Measurements from ENCODE around the gene CDC6.

Gene CDC6, protein sequence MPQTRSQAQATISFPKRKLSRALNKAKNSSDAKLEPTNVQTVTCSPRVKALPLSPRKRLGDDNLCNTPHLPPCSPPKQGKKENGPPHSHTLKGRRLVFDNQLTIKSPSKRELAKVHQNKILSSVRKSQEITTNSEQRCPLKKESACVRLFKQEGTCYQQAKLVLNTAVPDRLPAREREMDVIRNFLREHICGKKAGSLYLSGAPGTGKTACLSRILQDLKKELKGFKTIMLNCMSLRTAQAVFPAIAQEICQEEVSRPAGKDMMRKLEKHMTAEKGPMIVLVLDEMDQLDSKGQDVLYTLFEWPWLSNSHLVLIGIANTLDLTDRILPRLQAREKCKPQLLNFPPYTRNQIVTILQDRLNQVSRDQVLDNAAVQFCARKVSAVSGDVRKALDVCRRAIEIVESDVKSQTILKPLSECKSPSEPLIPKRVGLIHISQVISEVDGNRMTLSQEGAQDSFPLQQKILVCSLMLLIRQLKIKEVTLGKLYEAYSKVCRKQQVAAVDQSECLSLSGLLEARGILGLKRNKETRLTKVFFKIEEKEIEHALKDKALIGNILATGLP

DNA sequence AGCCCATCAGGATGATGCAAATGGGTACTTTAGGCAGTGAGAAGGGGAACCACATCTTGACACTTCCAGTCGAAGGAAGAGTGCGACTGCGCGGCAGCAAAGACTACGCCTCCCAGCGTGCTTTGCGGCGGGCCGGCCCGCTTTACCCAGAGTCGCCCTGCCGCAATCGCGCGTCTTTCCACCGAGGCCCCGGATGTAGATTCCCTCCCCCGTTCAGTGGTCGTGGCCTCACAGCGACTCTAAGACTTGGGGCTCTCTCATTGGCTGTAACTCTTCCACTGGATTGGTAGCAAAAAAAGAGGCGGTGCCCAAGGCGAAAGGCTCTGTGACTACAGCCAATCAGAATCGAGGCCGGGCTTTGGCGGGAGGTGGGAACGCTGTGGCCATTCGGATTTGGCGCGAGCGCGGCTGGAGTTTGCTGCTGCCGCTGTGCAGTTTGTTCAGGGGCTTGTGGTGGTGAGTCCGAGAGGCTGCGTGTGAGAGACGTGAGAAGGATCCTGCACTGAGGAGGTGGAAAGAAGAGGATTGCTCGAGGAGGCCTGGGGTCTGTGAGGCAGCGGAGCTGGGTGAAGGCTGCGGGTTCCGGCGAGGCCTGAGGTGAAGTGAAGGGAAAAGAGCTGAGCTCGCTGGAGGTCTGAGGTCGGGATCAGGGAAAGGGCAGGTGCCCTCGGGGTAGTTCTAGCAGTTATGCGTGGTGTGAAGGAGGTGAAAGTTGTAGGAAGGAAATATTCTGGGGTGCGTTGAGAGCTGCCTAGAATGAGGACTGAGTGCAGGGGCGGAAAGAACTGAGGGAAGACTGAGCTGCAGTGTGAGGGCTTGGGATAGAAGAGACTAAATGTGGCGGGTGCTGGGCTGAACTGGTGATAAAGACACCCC is at the start of gene CDC6:
CDC6 (plus strand) TSS at position 386 of the 876 bp plus-strand sequence. CDS start 1,542 bp downstream, outside the sequence.
- DNase-seq: peak; percentile 54

DNA sequence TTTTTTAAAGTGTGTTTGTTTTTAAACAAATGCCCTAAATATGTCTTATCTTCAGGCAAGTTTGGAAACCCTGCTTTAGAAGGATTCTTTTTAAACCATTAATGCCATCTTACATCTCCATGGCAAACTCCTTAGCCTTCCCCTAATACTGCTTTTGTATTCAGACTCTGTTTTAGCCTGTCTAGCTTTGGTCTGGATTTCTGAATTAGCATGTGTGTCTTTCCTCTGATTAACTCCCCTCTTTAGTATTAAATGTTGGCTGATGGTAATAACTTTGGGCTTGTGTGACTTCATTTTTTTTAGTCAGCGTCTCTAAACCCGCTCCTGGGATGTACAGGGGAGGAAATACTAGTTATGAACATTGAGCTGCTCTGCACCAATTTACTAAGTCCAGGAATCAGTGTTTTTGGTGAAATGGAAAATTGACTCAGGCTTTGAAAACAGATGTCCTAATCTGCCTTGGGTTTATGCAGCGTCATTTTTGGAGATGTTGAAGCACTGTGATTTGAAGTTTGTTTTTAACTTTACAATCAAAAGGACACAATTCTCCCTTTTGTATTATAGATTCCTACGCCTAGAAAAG is 46.3 kb upstream of the CDC6 start:
- no peak for DNase-seq

DNA sequence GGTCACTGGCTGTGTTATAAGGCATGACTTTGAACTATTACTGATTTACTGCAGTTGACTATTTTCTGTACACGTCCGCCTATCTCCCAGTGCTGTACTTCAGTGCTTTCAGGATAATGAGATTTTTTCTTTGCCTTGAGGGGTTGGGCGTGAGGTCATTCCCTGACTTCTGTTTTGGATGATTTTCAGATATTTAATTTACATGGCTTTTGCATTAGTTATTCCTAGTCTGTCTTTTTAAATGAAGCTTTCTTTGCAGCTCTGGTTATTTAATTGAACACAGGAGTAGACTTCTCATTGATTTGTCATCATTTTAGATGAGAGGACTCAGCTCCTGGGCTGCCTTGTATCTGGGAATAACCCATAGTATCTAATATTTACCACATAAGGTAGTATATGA is 44.9 kb upstream of the CDC6 start:
- DNase-seq: no peak

DNA sequence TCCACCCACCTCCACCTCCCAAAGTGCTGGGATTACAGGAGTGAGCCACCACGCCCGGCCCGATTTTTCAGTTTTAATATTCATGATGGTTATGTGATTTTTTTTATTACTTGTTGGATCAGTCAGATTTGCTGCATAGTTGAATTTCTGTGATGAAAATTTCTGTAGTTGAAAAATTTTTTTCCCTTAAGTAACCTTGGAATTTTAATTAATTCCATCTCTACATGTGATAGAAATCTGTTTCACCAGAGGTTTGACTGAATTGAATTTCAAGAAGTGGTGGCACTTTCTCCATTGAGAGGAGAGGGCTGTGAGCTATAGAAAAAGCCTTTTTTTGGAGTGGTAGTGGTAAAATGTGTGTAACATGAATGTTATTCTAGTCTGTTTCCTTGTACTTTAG is 43.9 kb upstream of the CDC6 start:
- DNase-seq: no peak

DNA sequence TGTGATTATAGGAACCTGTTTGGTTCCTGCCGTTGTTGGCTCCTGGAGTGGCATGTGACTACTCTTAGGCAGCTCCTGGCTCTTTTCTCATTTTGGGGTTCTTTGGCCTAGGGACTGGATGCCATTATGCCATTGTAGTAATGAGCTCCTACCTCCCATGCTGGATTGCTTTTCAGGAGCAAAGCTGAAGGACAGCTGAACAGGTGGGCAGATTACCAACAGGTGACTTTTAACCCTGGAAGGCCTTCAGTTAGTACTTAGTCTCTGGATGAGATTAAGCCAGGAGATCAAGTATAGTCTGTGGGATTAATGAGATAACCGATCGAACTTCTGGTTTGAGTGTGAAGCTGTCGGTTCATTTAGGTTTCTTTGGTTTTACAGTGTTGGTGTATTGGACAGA is 43.4 kb upstream of the CDC6 start:
- DNase-seq: no peak

DNA sequence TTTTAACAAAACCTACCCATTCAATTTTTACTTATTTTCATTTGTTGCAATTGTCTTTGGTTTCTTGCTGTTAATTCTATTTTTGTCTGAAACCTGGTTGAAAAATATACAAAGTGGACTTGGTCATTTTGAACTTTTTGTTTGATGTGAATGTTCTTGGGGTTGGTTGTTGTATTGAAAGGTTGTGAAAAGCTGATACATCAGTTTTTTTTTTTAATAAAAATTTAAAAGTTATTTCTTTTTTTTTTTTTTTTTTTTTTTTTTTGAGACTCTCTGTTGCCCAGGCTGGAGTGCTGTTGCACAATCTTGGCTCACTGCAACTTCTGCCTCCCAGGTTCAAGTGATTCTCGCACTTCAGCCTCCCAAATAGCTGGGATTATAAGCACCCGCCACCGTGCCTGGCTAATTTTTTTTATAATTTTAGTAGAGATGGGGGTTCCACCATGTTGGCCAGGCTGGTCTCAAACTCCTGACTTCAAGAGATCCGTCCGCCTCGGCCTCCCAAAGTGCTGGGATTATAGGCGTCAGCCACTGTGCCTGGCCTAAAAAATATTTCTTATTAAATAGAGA is 39.7 kb upstream of the CDC6 start:
- no peak for DNase-seq

DNA sequence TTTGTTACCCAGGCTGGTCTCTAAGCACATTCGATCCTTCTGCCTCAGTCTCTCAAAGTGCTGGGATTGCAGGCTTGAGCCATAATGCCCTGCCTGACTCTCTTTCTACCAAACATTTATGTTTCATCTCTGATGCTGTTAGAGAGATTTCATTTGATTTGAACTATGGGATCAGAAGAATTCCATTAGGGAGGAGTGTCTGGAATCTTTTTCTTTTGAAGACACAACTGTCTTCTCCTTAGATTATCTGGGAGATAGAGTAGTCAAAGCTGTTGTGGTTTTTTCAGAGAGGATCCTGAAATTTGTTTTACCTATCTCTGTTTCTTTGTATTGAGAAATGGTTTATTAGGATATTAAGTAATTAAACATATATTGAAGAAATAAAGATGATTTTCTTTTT is 39.2 kb upstream of the CDC6 start:
- DNase-seq: no peak

DNA sequence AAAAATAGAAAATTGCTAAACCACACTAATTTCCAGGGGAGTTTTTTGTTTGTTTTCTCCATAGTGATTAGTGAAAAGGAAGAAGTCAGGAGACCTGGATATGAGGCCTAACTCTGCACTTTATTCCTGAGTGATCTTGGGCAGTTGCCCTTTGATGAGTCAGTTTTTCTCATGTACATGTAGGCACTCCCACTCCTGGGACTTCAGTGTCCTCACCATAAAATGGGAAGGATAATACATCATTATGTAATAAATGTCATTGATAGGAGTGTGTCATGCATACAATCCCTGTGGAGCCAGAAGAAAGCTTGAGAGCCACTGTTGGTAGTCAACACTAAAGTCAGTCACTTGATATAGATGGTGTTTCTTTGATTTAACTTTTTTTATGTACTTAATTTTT is 36.1 kb upstream of the CDC6 start:
- no peak for DNase-seq

DNA sequence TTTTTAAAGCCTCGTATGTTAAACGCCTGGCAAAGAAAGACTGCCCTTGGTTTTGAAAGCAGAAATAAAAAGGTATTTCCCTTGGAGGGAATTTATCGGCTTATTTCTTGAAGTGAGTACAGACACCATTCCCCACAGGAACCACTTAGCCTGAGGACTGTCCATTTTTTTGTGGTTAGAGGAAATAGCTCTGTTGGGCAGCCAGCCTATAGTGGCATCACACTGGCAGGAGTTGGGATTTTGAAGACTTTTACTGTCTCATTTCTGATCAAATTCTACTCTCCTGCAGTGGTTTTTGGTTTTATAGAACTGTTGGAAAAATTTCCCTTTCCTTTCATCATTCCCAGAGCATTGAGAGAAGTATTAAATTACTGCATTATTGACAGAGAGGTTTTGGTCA is 34.1 kb upstream of the CDC6 start:
- no peak for DNase-seq

DNA sequence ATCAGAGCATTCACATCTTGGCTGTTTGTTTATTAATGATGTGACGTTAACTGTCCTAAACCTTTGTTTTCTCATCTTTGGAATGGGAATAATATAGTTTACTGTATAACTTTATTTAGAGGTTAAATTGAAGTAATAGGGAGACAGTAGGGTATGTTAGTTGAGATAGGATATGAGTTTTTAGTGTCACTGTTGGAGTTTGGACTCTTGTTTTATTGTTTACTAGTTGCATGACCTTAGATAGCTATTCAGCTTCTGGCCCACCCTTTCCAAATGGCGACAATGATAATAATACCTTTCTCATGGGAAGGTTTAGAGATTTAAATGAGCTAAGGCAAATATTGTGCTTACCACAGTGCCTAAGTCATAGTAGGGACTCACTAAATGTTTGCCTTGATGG is 28.2 kb upstream of the CDC6 start:
- DNase-seq: no peak

DNA sequence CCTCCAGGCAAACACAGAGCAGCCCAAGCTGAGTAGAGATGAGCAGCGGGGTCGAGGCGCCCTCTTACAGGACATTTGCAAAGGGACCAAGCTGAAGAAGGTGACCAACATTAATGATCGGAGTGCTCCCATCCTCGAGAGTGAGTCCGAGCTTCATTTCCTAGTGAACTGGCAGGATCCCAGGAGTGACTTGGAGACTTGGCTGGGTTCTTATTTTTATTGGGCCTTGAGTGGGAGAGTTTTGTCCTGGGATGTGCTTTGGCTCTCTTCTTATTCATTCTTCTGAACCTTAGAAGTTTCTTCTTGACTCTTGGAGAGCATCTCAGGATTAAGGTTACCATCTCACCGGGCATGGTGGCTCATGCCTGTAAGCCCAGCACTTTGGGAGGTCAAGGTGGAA is 27.2 kb upstream of the CDC6 start:
- DNase-seq: no peak

DNA sequence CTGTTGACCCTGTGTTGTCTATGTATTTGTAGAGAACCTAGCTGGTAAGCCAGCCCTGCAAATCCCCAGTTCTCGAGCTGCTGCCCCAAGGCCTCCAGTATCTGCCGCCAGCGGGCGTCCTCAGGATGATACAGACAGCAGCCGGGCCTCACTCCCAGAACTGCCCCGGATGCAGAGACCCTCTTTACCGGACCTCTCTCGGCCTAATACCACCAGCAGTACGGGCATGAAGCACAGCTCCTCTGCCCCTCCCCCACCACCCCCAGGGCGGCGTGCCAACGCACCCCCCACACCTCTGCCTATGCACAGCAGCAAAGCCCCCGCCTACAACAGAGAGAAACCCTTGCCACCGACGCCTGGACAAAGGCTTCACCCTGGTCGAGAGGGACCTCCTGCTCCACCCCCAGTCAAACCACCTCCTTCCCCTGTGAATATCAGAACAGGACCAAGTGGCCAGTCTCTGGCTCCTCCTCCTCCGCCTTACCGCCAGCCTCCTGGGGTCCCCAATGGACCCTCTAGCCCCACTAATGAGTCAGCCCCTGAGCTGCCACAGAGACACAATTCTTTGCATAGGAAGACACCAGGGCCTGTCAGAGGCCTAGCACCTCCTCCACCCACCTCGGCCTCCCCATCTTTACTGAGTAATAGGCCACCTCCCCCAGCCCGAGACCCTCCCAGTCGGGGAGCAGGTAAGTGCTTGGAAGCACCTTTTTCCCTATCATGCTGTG is 23.1 kb upstream of the CDC6 start:
- DNase-seq: no peak

DNA sequence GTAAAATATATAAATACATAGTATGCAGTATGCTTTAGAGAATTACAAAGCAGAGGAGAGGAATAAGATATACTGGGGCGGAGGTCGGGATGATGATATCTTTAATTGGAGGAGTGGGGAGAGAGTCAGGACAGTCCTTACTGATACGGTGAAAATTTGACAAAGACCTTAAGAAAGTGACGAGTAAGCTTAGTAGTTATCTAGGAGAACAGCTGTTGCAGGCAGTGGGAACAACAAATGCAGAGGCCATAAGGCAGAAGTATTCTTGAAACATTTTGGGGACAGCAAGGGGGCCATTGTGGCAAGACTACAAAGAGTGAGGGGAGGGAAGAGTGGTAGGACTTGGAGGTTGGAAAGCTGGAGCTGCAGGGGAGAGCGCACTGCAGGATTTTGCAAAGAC is 22.3 kb upstream of the CDC6 start:
- DNase-seq: no peak

DNA sequence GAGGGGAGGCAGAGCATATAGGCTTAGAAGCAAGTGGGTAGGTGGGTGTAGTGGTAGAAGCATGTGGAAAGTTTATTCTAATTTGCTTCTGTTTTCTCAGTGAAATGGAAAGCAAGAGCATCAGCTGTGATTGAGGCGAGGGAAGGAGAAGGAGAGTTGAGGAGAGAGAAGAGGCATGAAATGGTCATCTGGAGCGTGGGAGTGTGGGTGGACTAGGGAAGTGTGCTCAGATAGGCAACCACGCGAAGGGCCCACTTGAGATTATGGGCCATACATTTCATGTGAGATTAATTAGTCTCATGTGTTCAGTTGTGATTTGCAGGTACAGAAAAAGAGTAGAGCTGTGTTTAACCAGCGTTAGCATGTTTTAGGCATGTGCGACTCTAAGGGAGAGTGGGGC is 20.8 kb upstream of the CDC6 start:
- no peak for DNase-seq

DNA sequence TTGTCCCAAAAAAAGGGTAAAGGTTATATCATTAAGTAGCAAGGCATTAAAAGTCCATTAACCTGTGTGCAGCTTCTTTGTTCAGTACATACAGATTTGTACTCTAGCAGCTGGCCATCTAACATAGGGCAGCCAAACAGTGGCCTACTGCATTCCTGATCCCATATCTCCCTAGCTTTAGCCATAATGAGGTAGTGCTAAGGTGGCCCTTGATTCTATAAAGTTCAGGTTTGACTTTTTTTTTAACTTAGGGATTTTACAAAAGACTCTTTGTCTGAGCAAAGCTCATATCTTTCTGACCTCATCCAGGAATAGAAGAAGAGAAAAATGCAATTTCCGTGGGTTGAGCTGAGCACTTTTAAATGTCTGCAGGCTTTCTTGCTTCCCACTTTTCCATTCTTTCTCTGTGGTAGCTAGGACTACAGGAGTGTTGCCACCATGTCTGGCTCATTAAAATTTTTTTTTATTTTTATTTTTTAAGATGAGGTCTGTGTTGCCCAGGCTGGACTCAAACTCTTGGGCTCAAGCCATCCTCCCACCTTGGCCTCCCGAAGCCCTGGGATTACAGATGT is 19.5 kb upstream of the CDC6 start:
- no peak for DNase-seq

DNA sequence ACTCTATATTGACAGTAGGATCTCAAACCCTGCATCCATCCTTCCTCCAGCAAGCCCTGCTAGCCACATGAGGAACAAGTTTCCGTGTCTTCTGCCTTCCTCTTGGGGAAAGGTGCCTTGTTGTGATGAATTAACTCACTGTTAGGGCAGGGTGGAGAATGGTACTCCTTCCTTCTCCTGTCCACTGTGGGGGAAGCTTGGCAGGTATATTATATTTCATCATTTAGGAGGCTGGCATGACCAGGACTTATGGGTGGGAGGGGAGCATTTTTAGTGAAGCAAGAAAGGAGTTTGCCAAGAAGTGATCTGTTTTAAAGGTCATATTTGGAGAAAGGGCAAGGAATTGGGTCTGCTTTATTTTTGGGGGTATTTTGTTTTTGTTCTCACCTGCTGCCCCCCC is 9.3 kb upstream of the CDC6 start:
- no peak for DNase-seq

DNA sequence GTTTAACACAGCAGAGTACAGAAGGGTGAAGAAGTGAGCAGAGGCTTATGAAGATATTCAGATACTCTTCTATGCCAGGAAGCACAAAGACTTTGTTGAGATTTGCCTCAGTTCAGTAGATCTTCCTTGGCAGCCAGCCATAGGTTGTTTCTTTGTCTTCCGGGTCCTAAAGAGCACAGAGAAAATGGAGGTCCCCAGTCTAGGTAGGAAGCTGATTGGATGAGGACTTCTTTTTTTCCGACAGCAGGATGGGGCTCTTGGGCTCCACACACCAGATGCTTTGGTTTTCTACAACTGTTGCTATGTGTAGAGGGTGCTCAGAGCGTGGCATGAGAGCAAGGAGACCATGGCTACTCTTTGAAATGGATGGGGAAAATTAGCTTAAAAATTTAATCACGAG is 8.3 kb upstream of the CDC6 start:
- DNase-seq: no peak

DNA sequence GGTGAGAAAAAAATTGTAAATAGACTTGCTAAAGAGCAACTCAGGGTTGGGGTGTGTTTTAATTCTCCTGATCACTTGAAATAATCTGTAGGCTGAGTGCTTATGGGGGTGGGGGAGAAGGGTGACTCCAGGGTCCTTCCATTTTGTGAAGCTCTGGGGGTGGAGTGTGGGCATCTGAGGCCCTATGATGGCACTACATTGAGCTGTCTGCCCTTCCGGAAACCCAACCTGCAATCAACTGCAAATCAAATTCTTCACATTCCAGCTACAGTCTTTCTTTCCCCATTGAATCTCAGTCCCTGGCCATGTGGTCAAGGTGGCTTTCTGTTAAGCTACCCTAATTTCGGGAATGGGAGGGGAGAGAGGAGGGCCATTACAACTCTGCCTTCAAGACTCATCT is 6.0 kb upstream of the CDC6 start:
- DNase-seq: no peak

DNA sequence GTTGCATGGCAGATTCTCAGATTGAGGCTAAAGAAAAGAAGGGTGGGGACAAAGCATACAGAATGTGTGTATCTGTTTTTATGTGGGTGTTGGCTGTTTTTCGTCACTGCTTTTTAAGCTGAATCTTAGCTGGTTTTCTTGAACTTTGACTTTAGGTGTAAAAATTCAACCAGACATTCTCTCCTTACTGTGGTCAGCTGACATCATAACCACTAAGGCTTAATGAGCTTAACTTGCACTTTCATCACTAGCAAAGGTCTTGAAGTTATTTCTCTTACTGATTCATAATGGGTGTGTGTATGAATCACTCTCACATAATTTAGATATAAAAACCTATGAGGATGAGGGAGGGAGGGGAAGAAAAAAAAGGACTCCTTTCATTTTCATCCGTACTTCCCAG is 4.0 kb upstream of the CDC6 start:
- no peak for DNase-seq

DNA sequence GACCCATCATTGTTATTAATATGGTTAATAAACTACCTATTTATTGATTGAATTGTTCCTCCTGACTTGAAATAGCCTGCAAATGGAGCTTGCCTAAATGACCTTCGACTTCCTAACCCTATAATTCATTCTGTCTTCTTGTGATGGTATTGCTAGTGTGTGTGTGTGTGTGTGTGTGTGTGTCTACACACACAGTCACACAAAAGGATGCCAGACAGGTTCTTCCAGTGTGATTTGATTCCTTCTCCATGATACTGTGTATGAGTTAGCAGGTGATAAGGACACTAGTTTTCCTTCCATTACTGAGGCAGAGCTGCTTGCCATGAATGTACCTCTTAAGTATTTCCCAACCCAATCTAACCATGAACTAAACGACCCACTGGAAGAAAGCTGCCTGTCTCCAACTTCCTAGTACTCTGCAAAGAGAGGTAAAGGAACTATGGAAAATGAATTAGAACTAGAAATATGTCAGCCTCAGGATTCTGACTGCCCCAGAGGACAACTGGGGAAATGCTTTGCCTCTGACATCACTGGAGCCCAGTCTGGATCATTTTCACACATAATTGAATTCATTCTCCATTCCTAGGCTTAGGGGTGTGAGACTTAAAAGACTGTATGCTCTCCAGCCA is 3.5 kb upstream of the CDC6 start:
- DNase-seq: no peak

DNA sequence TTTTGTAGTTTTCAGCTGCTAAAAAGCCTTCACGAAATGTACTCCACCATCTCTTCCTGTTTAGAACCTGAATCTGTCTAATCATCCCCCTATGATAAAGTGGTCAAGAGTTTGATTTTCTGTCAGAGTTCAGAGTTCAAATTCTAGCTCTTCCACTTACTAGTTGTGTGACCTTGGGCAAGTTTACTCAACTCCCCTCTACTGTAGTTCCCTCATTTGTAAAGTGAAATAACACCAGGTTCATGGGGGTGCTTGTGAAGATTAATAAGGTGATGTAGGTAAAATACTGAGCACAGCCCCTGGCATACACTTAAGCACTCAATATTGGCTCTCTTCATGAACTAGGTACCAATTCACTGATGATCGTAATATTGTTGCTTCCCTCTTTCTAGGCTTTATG is 1.2 kb upstream of the CDC6 start:
- DNase-seq: no peak

DNA sequence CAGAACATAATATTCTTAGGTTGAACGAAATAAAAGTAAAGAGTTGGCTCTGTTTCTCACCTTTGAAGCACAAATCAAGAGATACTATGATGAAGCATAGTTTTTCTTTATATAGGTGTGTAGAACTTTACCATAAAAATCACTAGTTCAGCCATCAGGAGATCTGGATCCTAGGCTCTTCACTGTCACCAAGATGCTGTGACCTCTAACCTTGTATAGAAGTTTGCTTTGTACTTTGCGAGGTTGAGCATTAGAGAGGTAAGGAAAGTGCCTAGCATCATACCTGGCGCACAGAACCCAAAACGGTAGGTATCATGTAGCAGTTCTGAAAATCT is 553 bp upstream of the CDC6 start:
- no peak for DNase-seq

Measured in 8988T (cell line).